ENCODE data around the gene ACR.
A peak's percentile ranks its signal among the peaks of the same experiment; 100 is the strongest.

The ACR gene

GRCh38 chr22:50737728-50738648 lies at the start of gene ACR:
Gene ACR, plus strand, starts transcription at chr22:50738204. Its CDS starts 32 bp downstream, at chr22:50738236.
- no peak for DNase-seq (ENCODE audit: low read depth, low spot score)

GRCh38 chr22:50688448-50688847 lies 49.6 kb upstream of the ACR start:
- no peak for DNase-seq (ENCODE audit: low read depth, low spot score)

GRCh38 chr22:50691521-50691920 lies 46.5 kb upstream of the ACR start:
- no peak for DNase-seq (ENCODE audit: low read depth, low spot score)

- DNase-seq (ENCODE audit: low read depth, low spot score), result no peak
Measured at GRCh38 chr22:50693462-50693861, 44.5 kb upstream of the ACR start.

- DNase-seq (ENCODE audit: low read depth, low spot score), result no peak
Measured at GRCh38 chr22:50694099-50694605, 43.9 kb upstream of the ACR start.

- DNase-seq (ENCODE audit: low read depth, low spot score), result no peak
Measured at GRCh38 chr22:50694766-50695420, 43.1 kb upstream of the ACR start.

GRCh38 chr22:50695421-50696250 lies 42.4 kb upstream of the ACR start:
- no peak for DNase-seq (ENCODE audit: low read depth, low spot score)

- DNase-seq (ENCODE audit: low read depth, low spot score), result no peak
Measured at GRCh38 chr22:50696251-50696798, 41.7 kb upstream of the ACR start.

- DNase-seq (ENCODE audit: low read depth, low spot score), result no peak
Measured at GRCh38 chr22:50696799-50697561, 41.0 kb upstream of the ACR start.

- no peak for DNase-seq (ENCODE audit: low read depth, low spot score)
Measured at GRCh38 chr22:50697667-50698506, 40.1 kb upstream of the ACR start.

- DNase-seq (ENCODE audit: low read depth, low spot score), result no peak
Measured at GRCh38 chr22:50698546-50698945, 39.5 kb upstream of the ACR start.

- DNase-seq (ENCODE audit: low read depth, low spot score), result no peak
Measured at GRCh38 chr22:50699001-50699755, 38.8 kb upstream of the ACR start.

GRCh38 chr22:50699756-50700386 lies 38.1 kb upstream of the ACR start:
- peak; percentile 23 for DNase-seq (ENCODE audit: low read depth, low spot score)

- no peak for DNase-seq (ENCODE audit: low read depth, low spot score)
Measured at GRCh38 chr22:50700387-50701075, 37.5 kb upstream of the ACR start.

GRCh38 chr22:50701076-50701419 lies 37.0 kb upstream of the ACR start:
- no peak for DNase-seq (ENCODE audit: low read depth, low spot score)

GRCh38 chr22:50701428-50702154 lies 36.4 kb upstream of the ACR start:
- DNase-seq (ENCODE audit: low read depth, low spot score), result no peak

GRCh38 chr22:50702261-50702671 lies 35.7 kb upstream of the ACR start:
- DNase-seq (ENCODE audit: low read depth, low spot score), result no peak

All from iPS DF 19.7 (cell line).